Cardiac muscle cell (in vitro differentiated cells and primary cell): ENCODE results near the gene KASH5. TPM values are rescaled to one million over a fixed set of nuclear protein-coding genes. Genes with fewer than 3 reads are reported as not detected.

Experiments used
- DNase-seq, 2 donors: peaks; one replicate each; pipeline versions ENCODE4 v3.0.0 to v3.0.0-alpha.2; 2010 to 2017; ENCODE audit warnings: low read depth in 1 of 2, low spot score in 1 of 2
- H3K27ac ChIP-seq: fragments of 200-600 bp; sonication (generic); 2 replicates; pipeline ENCODE4 v1.5.1; 2016
- H3K27me3 ChIP-seq: fragments of 200-600 bp; sonication (generic); 2 replicates; pipeline ENCODE4 v1.6.0; 2016; ENCODE audit warnings: control low read depth
- H3K36me3 ChIP-seq: fragments of 200-600 bp; sonication (generic); 2 replicates; pipeline ENCODE4 v1.5.1; 2016; ENCODE audit warnings: control low read depth
- H3K4me1 ChIP-seq: fragments of 200-600 bp; sonication (generic); 2 replicates; pipeline ENCODE4 v1.8.1; 2017; ENCODE audit warnings: low read depth, mild to moderate bottlenecking, mixed run types
- H3K4me3 ChIP-seq: fragments of 200-600 bp; sonication (generic); 2 replicates; pipeline ENCODE4 v1.5.1; 2016; ENCODE audit warnings: mild to moderate bottlenecking
- H3K9me3 ChIP-seq: fragments of 200-600 bp; sonication (generic); 2 replicates; pipeline ENCODE4 v1.5.1; 2017; ENCODE audit warnings: low read depth, mild to moderate bottlenecking, control low read depth
- polyA plus RNA-seq: library from polyadenylated mRNA; unstranded; fragments of >200 nt; fragmentation: Nextera tagmentation; extraction: Ambion mirVana; gene quantifications from 2 replicates; pipeline ENCODE4 v1.2.1, GENCODE V29; 2016
- total RNA-seq: library from RNA; depleted of rRNA; stranded (reverse); fragments of >200 nt; gene quantifications from 2 replicates; pipeline ENCODE4 v1.2.3, GENCODE V29; 2016
- TF ChIP-seq, protein P1 (sequence below): IDR thresholded peaks from 2 replicates; pipeline ENCODE4 v1.5.1; 2012; ENCODE audit warnings: low read depth, mild to moderate bottlenecking, low read length

KASH5 gene
- total and polyA plus RNA-seq, 2 experiments from 2014 or later: 0.27 TPM; not detected in 1

DNA sequence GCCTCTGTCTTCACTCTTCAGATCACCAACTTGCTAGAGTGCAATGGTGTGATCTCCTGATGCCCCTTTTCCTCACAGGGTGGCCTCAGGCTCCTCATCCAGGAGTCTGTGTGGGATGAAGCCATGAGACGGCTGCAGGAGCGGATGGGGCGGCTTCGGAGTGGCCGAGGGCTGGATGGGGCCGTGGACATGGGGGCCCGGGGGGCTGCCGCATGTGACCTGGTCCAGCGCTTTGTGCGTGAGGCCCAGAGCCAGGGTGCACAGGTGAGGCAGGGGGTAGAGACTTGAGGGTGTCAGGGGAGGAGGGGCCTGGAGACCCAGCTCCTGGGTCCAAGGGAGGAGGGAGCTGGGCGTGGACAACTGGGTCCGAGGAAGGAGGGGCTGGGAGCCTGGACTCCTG lies 74.4 kb downstream of the KASH5 start:
- Histone ChIP-seq H3K36me3 (peaks cover 3% of the 10 kb centered on the region), H3K27me3 (no peaks in the 10 kb centered on the region), H3K4me1 (no peaks in the 10 kb centered on the region), H3K4me3 (no peak overlapping the region), H3K27ac (no peak overlapping the region), H3K9me3 (no peaks in the 10 kb centered on the region)
- TF ChIP-seq, protein P1, sequence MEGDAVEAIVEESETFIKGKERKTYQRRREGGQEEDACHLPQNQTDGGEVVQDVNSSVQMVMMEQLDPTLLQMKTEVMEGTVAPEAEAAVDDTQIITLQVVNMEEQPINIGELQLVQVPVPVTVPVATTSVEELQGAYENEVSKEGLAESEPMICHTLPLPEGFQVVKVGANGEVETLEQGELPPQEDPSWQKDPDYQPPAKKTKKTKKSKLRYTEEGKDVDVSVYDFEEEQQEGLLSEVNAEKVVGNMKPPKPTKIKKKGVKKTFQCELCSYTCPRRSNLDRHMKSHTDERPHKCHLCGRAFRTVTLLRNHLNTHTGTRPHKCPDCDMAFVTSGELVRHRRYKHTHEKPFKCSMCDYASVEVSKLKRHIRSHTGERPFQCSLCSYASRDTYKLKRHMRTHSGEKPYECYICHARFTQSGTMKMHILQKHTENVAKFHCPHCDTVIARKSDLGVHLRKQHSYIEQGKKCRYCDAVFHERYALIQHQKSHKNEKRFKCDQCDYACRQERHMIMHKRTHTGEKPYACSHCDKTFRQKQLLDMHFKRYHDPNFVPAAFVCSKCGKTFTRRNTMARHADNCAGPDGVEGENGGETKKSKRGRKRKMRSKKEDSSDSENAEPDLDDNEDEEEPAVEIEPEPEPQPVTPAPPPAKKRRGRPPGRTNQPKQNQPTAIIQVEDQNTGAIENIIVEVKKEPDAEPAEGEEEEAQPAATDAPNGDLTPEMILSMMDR: no peak
- no peak for DNase-seq

DNA sequence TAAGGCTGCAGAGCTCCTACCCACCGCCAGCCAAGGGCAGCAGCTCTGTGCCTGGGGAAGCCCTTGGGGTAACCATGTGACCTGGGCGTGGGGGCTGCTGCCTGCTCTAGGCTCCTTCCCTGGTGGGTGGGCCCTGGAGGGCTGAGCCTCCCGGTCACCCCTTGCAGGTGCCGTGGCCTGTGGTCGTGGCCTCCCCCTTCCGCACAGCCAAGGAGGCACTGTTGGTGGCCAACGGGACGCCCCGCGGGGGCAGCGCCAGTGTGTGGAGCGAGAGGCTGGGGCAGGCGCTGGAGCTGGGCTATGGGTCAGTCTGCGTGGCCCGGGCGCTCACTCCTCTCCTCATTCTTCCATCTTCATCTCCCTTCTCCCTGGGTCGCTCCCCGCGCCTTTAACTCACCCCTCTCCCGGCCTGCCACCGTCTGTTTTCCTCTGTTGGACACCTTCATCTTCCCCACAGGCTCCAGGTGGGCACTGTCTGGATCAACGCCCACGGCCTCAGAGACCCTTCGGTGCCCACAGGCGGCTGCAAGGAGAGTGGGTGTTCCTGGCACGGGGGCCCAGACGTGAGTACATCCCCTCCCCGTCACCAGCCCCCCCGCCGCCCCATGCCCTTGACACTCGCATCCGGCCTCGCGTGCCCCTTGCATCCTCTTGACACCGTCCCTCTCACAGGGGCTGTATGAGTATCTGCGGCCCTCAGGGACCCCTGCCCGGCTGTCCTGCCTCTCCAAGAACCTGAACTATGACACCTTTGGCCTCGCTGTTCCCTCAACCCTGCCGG lies 76.1 kb downstream of the KASH5 start:
- Histone ChIP-seq H3K4me3 (no peak overlapping the region), H3K9me3 (no peaks in the 10 kb centered on the region), H3K36me3 (peaks cover 3% of the 10 kb centered on the region), H3K27me3 (no peaks in the 10 kb centered on the region), H3K4me1 (no peaks in the 10 kb centered on the region), H3K27ac (no peak overlapping the region)
- DNase-seq: no peak
- TF ChIP-seq, protein P1: no peak

DNA sequence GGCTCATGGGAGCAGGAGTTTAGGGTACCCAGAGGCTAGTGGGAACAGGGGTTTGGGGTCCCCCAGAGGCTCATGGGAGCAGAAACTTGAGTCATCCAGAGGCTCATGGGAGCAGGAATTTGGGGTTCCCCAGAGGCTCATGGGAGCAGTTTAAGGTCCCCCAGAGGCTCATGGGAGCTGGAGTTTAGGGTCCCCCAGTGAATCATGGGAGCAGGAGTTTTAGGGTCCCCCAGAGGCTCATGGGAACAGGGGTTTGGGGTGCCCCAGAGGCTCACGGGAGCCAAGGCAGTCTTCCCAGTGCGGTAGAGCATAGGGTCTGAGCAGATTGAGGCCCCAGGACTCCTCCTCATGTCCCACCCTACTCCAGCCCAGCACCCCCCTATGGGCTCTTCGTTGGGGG lies 77.3 kb downstream of the KASH5 start:
- Histone ChIP-seq H3K27ac (no peak overlapping the region), H3K27me3 (no peaks in the 10 kb centered on the region), H3K36me3 (no peaks in the 10 kb centered on the region), H3K4me1 (no peaks in the 10 kb centered on the region), H3K4me3 (no peak overlapping the region), H3K9me3 (no peaks in the 10 kb centered on the region)
- no peak for DNase-seq
- TF ChIP-seq, protein P1: no peak

Other genes with a start within 250 kb of the KASH5 start
- 255 and 389 TPM in 2 replicates for gene HRC, start 232.9 kb upstream of the KASH5 start, total RNA-seq
- 184 and 255 TPM in 2 replicates for gene HRC, start 232.9 kb upstream of the KASH5 start, polyA plus RNA-seq
- 51.3 and 106 TPM in 2 replicates for gene TRPM4, start 230.5 kb upstream of the KASH5 start, total RNA-seq
- gene TRPM4, start 230.5 kb upstream of the KASH5 start, polyA plus RNA-seq: 74.2 and 119 TPM in 2 replicates
- 1.6 and 2.8 TPM in 2 replicates for gene SLC6A16, start 63.1 kb upstream of the KASH5 start, total RNA-seq
- gene SLC6A16, start 63.1 kb upstream of the KASH5 start, polyA plus RNA-seq: 4.0 and 6.5 TPM in 2 replicates
- gene CD37, start 52.8 kb upstream of the KASH5 start, total RNA-seq: not detected in 2 replicates
- gene CD37, start 52.8 kb upstream of the KASH5 start, polyA plus RNA-seq: 11.9 and 17.9 TPM in 2 replicates
- gene TEAD2, start 25.8 kb upstream of the KASH5 start, total RNA-seq: 84.3 and 108 TPM in 2 replicates
- gene TEAD2, start 25.8 kb upstream of the KASH5 start, polyA plus RNA-seq: 82.9 and 111 TPM in 2 replicates
- gene DKKL1, start 24.4 kb upstream of the KASH5 start, total RNA-seq: 11.0 and 12.7 TPM in 2 replicates
- 14.0 and 17.6 TPM in 2 replicates for gene DKKL1, start 24.4 kb upstream of the KASH5 start, polyA plus RNA-seq
- 2.8 and 6.2 TPM in 2 replicates for gene PTH2, start 35.2 kb downstream of the KASH5 start, total RNA-seq
- gene PTH2, start 35.2 kb downstream of the KASH5 start, polyA plus RNA-seq: 10.0 and 15.8 TPM in 2 replicates
- 1.8 and 2.0 TPM in 2 replicates for gene GFY, start 37.1 kb downstream of the KASH5 start, total RNA-seq
- gene GFY, start 37.1 kb downstream of the KASH5 start, polyA plus RNA-seq: 5.0 and 8.4 TPM in 2 replicates
- 1.6 and 2.2 TPM in 2 replicates for gene SLC17A7, start 53.3 kb downstream of the KASH5 start, total RNA-seq
- 0.77 and 1.2 TPM in 2 replicates for gene SLC17A7, start 53.3 kb downstream of the KASH5 start, polyA plus RNA-seq
- 145 and 200 TPM in 2 replicates for gene PIH1D1, start 63.6 kb downstream of the KASH5 start, total RNA-seq
- gene PIH1D1, start 63.6 kb downstream of the KASH5 start, polyA plus RNA-seq: 139 and 156 TPM in 2 replicates
- 46.4 and 54.3 TPM in 2 replicates for gene ALDH16A1, start 65.0 kb downstream of the KASH5 start, total RNA-seq
- 24.1 and 37.3 TPM in 2 replicates for gene ALDH16A1, start 65.0 kb downstream of the KASH5 start, polyA plus RNA-seq
- gene FLT3LG, start 86.0 kb downstream of the KASH5 start, total RNA-seq: 0.28 and 2.0 TPM in 2 replicates
- gene FLT3LG, start 86.0 kb downstream of the KASH5 start, polyA plus RNA-seq: 0.86 and 2.6 TPM in 2 replicates
- 2,232 and 2,350 TPM in 2 replicates for gene RPL13A, start 99.4 kb downstream of the KASH5 start, total RNA-seq
- gene RPL13A, start 99.4 kb downstream of the KASH5 start, polyA plus RNA-seq: 752 and 964 TPM in 2 replicates
- 2,191 and 3,526 TPM in 2 replicates for gene RPS11, start 108.2 kb downstream of the KASH5 start, total RNA-seq
- gene RPS11, start 108.2 kb downstream of the KASH5 start, polyA plus RNA-seq: 619 and 678 TPM in 2 replicates
- gene FCGRT, start 124.4 kb downstream of the KASH5 start, total RNA-seq: 48.8 and 61.4 TPM in 2 replicates
- 54.7 and 62.2 TPM in 2 replicates for gene FCGRT, start 124.4 kb downstream of the KASH5 start, polyA plus RNA-seq
- gene RCN3, start 139.8 kb downstream of the KASH5 start, total RNA-seq: 12.8 and 15.2 TPM in 2 replicates
- 9.4 and 10.5 TPM in 2 replicates for gene RCN3, start 139.8 kb downstream of the KASH5 start, polyA plus RNA-seq
- 120 and 132 TPM in 2 replicates for gene NOSIP, start 192.3 kb downstream of the KASH5 start, total RNA-seq
- 181 and 193 TPM in 2 replicates for gene NOSIP, start 192.3 kb downstream of the KASH5 start, polyA plus RNA-seq
- gene PRRG2, start 193.1 kb downstream of the KASH5 start, total RNA-seq: 0.67 and 8.2 TPM in 2 replicates
- 0.10 and 0.29 TPM in 2 replicates for gene PRRG2, start 193.1 kb downstream of the KASH5 start, polyA plus RNA-seq
- gene PRR12, start 202.9 kb downstream of the KASH5 start, total RNA-seq: 18.2 and 24.7 TPM in 2 replicates
- gene PRR12, start 202.9 kb downstream of the KASH5 start, polyA plus RNA-seq: 3.9 and 5.1 TPM in 2 replicates